NCI-H510A (cell line): Measurements from ENCODE around the gene FAXDC2.
"Not testable (repeated sequence)": the region's sequence is repeated elsewhere in the genome, so short reads cannot be mapped to it uniquely, and the experiment has no call there.

Experiments
- DNase-seq: peaks from one replicate; lab custom pipeline; 2025; lab: John Stamatoyannopoulos, UW

Gene FAXDC2

DNA sequence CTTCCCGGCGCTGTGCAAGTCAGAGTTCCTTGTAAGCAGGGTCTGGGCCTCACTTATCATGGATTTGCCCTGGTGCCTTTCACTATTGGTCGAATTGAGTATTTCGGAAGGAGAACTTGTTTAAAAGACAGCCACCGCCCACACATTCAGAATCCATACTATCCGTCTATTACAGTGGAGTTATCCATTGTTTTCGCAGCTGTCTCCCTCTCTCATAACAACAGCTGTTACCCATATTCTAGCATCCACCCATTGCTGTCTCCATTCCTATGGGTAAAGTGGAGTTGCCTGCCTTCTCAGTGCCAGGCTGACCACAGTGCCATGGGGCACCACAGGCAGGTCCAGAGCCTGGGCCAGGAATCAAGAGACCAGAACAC lies 20.2 kb downstream of the FAXDC2 start:
- DNase-seq = no peak

- DNase-seq = no peak
Observed at GRCh38 chr5:154829589-154830218, 20.7 kb downstream of the FAXDC2 start.

DNA sequence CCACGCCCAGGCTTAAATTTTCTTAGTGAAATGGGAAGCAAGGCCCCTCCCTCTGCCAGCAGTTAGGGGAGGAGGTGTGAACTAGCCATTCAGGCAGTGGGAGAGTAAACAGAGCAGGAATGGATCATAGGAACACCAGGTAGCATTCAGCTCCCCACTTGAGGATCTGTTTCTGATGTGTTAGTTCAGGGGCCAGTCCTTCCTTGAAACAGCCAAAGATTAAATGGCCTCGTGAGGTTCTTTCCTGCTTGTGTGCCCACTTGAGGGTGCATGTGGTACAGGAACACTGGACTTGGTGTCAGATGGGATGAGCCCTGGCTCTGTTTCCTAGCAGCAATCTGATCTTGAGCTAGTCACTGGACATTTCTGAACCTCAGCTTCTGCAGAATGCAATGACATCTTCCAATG lies 21.2 kb downstream of the FAXDC2 start:
- DNase-seq = no peak

DNA sequence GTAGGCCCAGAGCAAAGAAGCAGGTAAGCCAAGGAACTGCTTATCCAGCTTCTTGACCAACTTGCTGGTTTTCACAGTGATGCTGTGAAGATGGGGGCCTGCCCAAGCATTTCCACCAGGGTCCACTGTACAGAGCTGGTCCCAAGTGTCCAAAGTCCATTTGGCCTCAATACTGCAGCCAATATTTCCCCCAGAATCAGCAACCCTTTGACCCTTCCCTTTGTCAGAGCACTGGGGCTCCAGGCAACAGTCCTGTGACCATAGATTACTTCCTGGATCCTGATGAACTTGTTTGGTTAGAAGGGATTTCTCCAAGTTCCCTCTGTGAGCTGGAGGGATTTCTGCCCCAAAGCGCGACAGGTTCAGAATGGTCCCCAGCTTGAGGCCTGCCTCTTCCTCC lies 26.3 kb downstream of the FAXDC2 start:
- no peak for DNase-seq

- DNase-seq = no peak
Observed at GRCh38 chr5:154823605-154824004, 26.8 kb downstream of the FAXDC2 start.

DNA sequence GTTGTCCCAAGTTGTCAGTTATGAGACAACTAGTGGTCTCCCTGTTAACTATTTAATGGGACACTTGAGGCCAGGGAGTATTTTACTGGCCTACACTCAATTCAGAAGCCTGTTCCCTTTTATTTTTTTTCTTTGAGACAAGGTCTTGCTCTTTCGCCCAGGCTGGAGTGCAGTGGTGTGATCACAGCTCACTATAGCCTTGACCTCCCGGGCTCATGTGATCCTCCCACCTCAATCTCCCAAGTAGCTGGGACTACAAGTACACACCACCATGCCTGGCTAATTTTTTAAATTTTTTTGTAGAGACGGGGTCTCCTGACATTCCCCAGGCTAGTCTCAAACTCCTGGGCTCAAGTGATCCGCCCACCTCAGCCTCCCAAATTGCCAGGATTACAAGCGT lies 27.5 kb downstream of the FAXDC2 start:
- DNase-seq = not testable (repeated sequence)

- no peak for DNase-seq
Observed at GRCh38 chr5:154820383-154820782, 30.0 kb downstream of the FAXDC2 start.

- no peak for DNase-seq
Observed at GRCh38 chr5:154819546-154819945, 30.9 kb downstream of the FAXDC2 start.

GRCh38 chr5:154818471-154819116 lies 31.8 kb downstream of the FAXDC2 start:
- no peak for DNase-seq

DNA sequence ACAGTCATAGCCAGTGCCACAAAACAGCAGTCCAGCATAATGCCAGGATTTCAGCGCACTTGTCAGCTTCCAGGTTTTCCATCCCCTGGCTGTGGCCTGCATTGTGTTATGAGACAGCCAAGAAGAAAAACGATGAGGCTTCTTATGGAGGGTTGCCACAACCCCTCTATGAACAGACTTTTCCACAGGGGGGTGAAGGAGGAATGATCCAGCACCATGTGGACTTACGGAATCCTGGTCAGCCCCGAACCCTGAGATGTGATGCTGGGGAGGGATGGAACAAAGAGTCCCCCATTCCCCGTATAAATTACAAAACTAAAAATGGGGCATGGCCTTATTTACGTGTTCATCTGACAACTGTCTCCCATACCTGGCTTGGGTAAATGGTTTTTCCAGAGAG lies 32.6 kb downstream of the FAXDC2 start:
- no peak for DNase-seq

DNA sequence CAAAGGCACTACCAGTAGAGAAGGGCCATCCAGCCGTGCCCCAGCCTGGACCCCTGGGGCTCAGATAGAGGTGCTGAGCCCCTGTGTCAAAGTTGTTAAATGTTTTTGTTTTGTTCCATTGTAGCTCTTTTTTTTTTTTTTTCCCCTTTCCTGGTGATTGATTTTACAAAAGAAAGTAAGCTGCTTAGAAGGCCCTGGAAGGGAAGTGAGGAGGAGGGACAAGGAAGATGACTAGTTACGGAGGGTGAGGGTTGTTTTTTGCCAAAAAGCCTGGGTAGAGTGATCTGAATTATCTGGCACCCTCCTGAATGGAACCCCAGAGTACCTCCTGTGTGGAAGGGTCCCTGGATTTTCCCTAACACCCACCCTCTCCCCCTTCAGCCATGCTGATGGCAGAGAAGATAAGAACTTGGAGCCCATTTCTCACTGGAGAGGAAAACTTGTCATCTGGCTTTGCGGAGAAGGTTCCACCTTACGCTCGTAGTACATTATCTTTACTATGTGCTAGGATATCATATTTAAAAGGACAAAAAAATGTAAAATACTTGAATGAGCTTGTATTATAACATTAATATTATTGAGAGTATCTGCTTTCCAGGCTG lies 33.4 kb downstream of the FAXDC2 start:
- no peak for DNase-seq

GRCh38 chr5:154815684-154816247 lies 34.6 kb downstream of the FAXDC2 start:
- DNase-seq = no peak

DNA sequence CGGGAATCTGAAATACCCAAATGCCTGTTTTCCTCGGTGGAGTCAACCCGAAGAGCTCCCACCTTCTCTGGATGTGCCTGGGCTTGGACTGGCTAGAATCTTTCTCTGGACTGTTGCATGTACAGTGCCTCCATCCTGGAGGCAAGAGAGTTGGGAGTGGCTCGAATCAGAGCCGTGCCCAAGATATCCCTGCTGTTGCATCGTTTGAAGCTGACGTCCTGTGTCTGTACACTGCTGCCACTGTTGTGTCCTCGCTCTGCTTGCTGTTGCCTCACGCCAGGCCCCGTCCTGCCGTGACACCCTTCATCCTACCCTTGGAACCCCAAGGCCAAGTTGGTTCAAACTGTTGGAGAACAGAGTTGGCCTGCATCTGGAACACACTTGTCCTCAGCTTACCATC lies 35.4 kb downstream of the FAXDC2 start:
- DNase-seq = no peak

GRCh38 chr5:154813736-154814135 lies 36.7 kb downstream of the FAXDC2 start:
- no peak for DNase-seq

GRCh38 chr5:154813158-154813557 lies 37.2 kb downstream of the FAXDC2 start:
- DNase-seq = no peak

- no peak for DNase-seq
Observed at GRCh38 chr5:154811653-154812465, 38.5 kb downstream of the FAXDC2 start.

- no peak for DNase-seq
Observed at GRCh38 chr5:154811239-154811638, 39.2 kb downstream of the FAXDC2 start.

DNA sequence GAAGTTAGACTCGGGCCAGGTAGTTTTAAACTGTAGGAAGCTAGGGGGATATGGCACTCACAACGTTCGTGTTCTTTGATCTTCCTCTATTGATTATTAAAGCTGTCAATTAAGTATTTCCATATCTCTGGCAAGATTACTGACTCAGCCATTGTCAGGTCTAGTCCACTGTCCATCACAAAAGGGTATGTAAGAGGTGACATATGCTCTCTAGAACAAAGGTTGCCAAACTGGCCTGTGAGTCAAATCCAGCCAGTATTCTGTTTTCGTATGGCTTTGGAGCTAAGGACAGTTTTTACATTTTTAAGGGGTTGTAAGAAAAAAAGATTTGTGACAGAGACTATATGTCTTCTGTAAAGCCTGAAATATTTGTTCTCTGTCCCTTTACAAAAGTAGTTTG lies 44.2 kb downstream of the FAXDC2 start:
- DNase-seq = no peak

DNA sequence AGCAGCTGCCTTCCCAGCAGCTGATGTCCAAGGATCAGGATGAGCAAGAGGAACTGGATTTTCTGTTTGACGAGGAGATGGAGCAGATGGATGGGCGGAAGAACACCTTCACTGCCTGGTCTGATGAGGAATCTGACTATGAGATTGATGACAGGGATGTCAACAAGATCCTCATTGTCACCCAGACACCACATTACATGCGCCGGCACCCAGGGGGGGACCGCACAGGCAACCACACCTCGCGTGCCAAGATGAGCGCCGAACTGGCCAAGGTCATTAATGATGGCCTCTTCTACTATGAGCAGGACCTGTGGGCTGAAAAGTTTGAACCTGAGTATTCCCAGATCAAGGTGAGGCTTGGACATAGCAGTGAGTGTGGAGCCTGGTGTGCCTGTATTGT lies 48.4 kb downstream of the FAXDC2 start:
- no peak for DNase-seq

DNA sequence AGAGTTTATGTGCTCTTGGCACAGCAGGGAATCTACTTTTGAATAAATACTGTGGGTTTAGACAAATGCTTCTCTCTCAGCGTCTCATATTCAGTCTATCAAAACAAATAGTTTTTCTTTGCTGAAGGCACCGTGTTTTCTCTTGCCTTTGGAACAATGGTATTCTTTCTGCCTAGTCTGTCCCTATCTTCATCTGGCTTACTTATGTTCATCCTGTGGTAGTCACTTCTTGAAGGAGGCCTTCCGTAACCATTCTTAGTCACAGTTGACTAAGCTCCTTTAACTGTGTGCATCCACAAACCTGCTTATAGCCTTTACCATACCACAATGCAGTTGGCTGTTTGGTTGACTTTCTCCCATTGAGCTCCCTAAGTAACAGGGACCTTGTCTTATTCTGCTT lies 49.3 kb downstream of the FAXDC2 start:
- no peak for DNase-seq

- no peak for DNase-seq
Observed at GRCh38 chr5:154800582-154800981, 49.8 kb downstream of the FAXDC2 start.

GRCh38 chr5:154797762-154798161 lies 52.6 kb downstream of the FAXDC2 start:
- DNase-seq = no peak

GRCh38 chr5:154795235-154795596 lies 55.2 kb downstream of the FAXDC2 start:
- no peak for DNase-seq
